HL-60 (cell line): ENCODE measurements around the gene NLRP2B.

ENCODE experiments used
- CTCF ChIP-seq: IDR thresholded peaks from one replicate; pipeline ENCODE4 v1.5.1; 2011; ENCODE audit warnings: low read length, control low read depth, inconsistent platforms; ENCODE audit not compliant: insufficient read depth
- GABPA ChIP-seq: IDR thresholded peaks from 2 replicates; pipeline ENCODE4 v1.6.1; 2012; ENCODE audit warnings: low read depth
- POLR2AphosphoS5 ChIP-seq: IDR thresholded peaks from 2 replicates; pipeline ENCODE4 v1.6.1; 2012; ENCODE audit warnings: low read depth
- REST ChIP-seq: IDR thresholded peaks from 2 replicates; pipeline ENCODE4 v1.6.1; 2012; ENCODE audit warnings: low read depth; ENCODE audit not compliant: insufficient replicate concordance

GRCh38 chrX:57652705-57653104 is 27.4 kb downstream of the NLRP2B start:
- TF ChIP-seq CTCF (no peak), POLR2AphosphoS5 (no peak), GABPA (no peak), REST (no peak)
